ENCODE measurements around the gene TCTN2.

TCTN2 gene

GRCh38 chr12:123654129-123654701, 16.7 kb upstream of the TCTN2 start:
- no peak for ATAC-seq

GRCh38 chr12:123655420-123655819, 15.5 kb upstream of the TCTN2 start:
- ATAC-seq = no peak
- no peak for TF ChIP-seq ZFP3 (CRISPR knock-in tag; IDR thresholded peaks at IDR 0.05)

More at GRCh38 chr12:123654129-123654701, 16.7 kb upstream of the TCTN2 start:
- TF ChIP-seq CSDC2 (CRISPR knock-in tag; IDR thresholded peaks at IDR 0.05) (no peak), ZFP3 (CRISPR knock-in tag; IDR thresholded peaks at IDR 0.05) (no peak), BACH2 (CRISPR knock-in tag; IDR thresholded peaks at IDR 0.05; ENCODE audit: borderline replicate concordance) (no peak), PPARA (CRISPR knock-in tag; IDR thresholded peaks at IDR 0.05; ENCODE audit: borderline replicate concordance) (no peak)

GRCh38 chr12:123656392-123656791, 14.5 kb upstream of the TCTN2 start:
- ATAC-seq = no peak
- TF ChIP-seq ARNTL (CRISPR knock-in tag; IDR thresholded peaks at IDR 0.05; ENCODE audit: borderline replicate concordance, low read depth) = no peak
- no peak for TF ChIP-seq GLIS3 (CRISPR knock-in tag; IDR thresholded peaks at IDR 0.05)
- TF ChIP-seq ESRRG (CRISPR knock-in tag; IDR thresholded peaks at IDR 0.05) = no peak
- no peak for TF ChIP-seq ZNF565 (CRISPR knock-in tag; conservative IDR thresholded peaks at IDR 0.05; ENCODE audit: low read depth)
- no peak for TF ChIP-seq BACH2 (CRISPR knock-in tag; IDR thresholded peaks at IDR 0.05; ENCODE audit: borderline replicate concordance)
- TF ChIP-seq ZNF8 (CRISPR knock-in tag; IDR thresholded peaks at IDR 0.05) = no peak
- TF ChIP-seq PPARA (CRISPR knock-in tag; IDR thresholded peaks at IDR 0.05; ENCODE audit: borderline replicate concordance) = no peak
- TF ChIP-seq PATZ1 (CRISPR knock-in tag; IDR thresholded peaks at IDR 0.05; ENCODE audit: borderline replicate concordance) = no peak
- no peak for TF ChIP-seq OSR1 (CRISPR knock-in tag; IDR thresholded peaks at IDR 0.05)
- no peak for TF ChIP-seq RARB (CRISPR knock-in tag; IDR thresholded peaks at IDR 0.05)
- TF ChIP-seq ZC3H10 (CRISPR knock-in tag; IDR thresholded peaks at IDR 0.05) = no peak
- no peak for TF ChIP-seq SNAI2 (CRISPR knock-in tag; IDR thresholded peaks at IDR 0.05)
- no peak for TF ChIP-seq ISL1 (CRISPR knock-in tag; IDR thresholded peaks at IDR 0.05)
- TF ChIP-seq ZFP3 (CRISPR knock-in tag; IDR thresholded peaks at IDR 0.05) = no peak
- no peak for TF ChIP-seq CSDC2 (CRISPR knock-in tag; IDR thresholded peaks at IDR 0.05)
- no peak for TF ChIP-seq ZFP30 (CRISPR knock-in tag; IDR thresholded peaks at IDR 0.05)
- TF ChIP-seq CREB5 (CRISPR knock-in tag; IDR thresholded peaks at IDR 0.05; ENCODE audit: low read depth) = no peak
- TF ChIP-seq ZNF70 (CRISPR knock-in tag; IDR thresholded peaks at IDR 0.05) = no peak

- TF ChIP-seq RARB (CRISPR knock-in tag; IDR thresholded peaks at IDR 0.05) (no peak), ZNF8 (CRISPR knock-in tag; IDR thresholded peaks at IDR 0.05) (no peak), TCF4 (CRISPR knock-in tag; IDR thresholded peaks at IDR 0.05; ENCODE audit: borderline replicate concordance) (no peak), GLIS3 (CRISPR knock-in tag; IDR thresholded peaks at IDR 0.05) (no peak), ZNF70 (CRISPR knock-in tag; IDR thresholded peaks at IDR 0.05) (no peak), ISL1 (CRISPR knock-in tag; IDR thresholded peaks at IDR 0.05) (no peak)
- no peak for ATAC-seq
These were observed 13.7 kb upstream of the TCTN2 start for GRCh38 chr12:123657211-123657610.

DNA sequence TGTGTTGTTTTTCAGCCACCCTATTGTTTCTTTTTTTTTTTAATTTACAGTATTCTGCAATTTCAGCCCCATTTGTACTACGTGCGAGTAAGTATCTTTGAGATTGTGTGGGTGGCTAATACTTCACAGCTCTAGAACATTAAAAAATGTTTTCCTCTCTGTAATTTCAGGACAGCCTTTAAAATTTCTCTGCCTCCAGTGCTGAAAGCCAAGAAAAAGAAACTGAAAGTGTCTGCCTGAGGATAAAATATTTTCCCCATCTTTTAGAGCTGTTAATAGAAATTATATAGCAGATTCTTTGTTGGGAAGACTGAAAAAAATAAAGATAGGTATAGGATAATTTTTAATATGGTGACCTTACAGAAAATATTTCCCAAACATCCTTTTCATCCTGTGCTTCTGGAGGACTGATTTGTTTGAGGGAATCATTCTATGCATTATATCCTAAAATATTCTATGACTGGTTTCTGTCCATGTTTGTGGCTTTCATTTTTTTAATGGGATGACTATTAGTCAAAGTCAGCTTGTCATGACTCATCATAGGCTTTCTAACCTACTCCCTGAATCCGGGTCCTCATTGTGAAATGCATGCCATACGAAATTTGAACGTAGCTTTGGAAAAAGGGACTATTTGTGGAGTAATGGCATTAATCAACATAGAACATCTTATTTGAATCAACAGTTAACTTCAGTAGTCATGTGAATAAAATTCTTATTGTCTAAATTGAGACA, 10.8 kb upstream of the TCTN2 start:
- ATAC-seq = peak; percentile 87
- no peak for TF ChIP-seq CREB5 (CRISPR knock-in tag; IDR thresholded peaks at IDR 0.05; ENCODE audit: low read depth)
- no peak for TF ChIP-seq RARB (CRISPR knock-in tag; IDR thresholded peaks at IDR 0.05)
- TF ChIP-seq, protein P1, sequence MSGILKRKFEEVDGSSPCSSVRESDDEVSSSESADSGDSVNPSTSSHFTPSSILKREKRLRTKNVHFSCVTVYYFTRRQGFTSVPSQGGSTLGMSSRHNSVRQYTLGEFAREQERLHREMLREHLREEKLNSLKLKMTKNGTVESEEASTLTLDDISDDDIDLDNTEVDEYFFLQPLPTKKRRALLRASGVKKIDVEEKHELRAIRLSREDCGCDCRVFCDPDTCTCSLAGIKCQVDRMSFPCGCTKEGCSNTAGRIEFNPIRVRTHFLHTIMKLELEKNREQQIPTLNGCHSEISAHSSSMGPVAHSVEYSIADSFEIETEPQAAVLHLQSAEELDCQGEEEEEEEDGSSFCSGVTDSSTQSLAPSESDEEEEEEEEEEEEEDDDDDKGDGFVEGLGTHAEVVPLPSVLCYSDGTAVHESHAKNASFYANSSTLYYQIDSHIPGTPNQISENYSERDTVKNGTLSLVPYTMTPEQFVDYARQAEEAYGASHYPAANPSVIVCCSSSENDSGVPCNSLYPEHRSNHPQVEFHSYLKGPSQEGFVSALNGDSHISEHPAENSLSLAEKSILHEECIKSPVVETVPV (CRISPR knock-in tag; IDR thresholded peaks at IDR 0.05) = no peak
- peak; percentile 27; the same call in 1 of the 2 replicates for TF ChIP-seq ISL1 (CRISPR knock-in tag; IDR thresholded peaks at IDR 0.05)

Data from SK-N-SH treated with all-trans-retinoic acid at 6 μM for 48 hours (cell line).